ENCODE measurements around the gene PRPF31.

- TF ChIP-seq CTCF (IDR thresholded peaks at IDR 0.05; ENCODE audit: low read depth, low read length) (no peak), POLR2A (IDR thresholded peaks at IDR 0.05; ENCODE audit: extremely low read depth, insufficient read length) (no peak), MAX (IDR thresholded peaks at IDR 0.05; ENCODE audit: low read depth, low read length) (no peak)
Observed at GRCh38 chr19:54127688-54128440, 12.3 kb downstream of the PRPF31 start.

All from NB4 (cell line).